SKM-1 (cell line): Measurements from ENCODE around the gene FMN2.

Experiments
- DNase-seq: peaks from one replicate; lab custom pipeline; 2025; ENCODE audit not compliant: unreplicated experiment; lab: John Stamatoyannopoulos, UW

Gene FMN2

DNA sequence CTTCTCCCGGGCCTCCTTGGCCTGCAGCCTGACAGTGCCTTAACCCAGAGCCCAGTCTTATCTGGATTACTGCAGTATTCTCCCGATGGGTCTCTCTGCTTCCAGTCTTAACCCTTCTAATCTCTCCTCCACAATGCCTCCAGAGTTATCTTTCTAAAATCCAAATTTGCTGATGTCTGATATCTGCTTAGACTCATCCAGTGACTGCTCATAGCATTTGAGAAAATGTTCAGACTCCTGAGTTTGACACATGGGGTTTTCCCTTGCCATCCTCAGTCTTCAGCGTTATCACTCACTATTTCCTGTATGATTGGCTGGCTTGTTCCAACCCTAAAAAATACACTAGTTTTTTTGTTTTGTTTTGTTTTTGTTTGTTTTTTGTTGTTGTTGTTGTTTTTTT, 102.0 kb downstream of the FMN2 start:
- DNase-seq, result no peak

GRCh38 chr1:240194120-240194519, 102.4 kb downstream of the FMN2 start:
- no peak for DNase-seq

DNA sequence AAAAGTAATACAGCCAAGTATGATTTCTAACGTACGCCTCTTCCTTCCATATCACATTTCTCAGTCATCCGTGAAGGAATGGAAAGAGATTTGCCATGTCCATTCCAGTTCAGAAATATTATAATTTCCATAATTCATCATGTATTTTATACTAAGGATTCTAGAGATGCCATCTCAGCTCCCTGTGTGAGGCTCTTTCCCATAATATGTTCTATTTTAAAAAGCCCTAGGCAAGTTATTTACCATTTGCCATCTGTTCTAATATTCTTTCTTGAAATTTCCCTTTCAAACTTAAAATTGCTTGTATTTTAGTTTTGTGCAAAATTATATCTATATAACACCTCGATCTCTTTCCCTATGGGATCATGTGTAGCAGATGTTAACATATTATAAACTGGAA, 106.7 kb downstream of the FMN2 start:
- DNase-seq, result no peak

GRCh38 chr1:240199758-240200645, 108.3 kb downstream of the FMN2 start:
- DNase-seq, result no peak

- DNase-seq, result no peak
Observed at GRCh38 chr1:240201931-240202330, 110.2 kb downstream of the FMN2 start.

DNA sequence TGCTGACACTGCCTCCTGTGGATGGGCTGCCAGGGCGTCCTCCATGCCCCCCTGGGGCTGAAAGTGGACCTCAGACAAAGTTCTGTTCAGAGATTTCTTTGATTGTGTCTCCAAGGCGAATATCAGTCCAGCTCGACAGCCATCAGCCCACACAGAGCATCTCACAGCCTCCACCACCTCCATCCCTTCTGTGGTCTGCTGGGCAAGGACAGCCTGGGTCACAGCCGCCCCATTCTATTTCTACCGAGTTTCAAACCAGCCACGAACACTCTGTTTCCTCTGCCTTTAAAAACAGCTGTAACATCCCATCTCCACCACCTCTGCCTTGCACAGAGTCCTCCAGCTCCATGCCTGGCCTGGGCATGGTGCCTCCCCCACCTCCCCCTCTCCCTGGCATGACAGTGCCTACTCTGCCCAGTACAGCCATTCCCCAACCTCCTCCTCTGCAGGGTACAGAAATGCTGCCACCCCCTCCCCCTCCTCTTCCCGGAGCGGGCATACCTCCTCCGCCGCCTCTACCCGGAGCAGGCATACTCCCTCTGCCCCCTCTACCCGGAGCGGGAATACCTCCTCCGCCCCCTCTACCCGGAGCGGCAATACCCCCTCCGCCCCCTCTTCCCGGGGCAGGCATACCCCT, 115.5 kb downstream of the FMN2 start:
- no peak for DNase-seq

GRCh38 chr1:240210026-240210425, 118.3 kb downstream of the FMN2 start:
- no peak for DNase-seq

GRCh38 chr1:240212556-240212955, 120.9 kb downstream of the FMN2 start:
- DNase-seq, result no peak

GRCh38 chr1:240217403-240217802, 125.7 kb downstream of the FMN2 start:
- no peak for DNase-seq

DNA sequence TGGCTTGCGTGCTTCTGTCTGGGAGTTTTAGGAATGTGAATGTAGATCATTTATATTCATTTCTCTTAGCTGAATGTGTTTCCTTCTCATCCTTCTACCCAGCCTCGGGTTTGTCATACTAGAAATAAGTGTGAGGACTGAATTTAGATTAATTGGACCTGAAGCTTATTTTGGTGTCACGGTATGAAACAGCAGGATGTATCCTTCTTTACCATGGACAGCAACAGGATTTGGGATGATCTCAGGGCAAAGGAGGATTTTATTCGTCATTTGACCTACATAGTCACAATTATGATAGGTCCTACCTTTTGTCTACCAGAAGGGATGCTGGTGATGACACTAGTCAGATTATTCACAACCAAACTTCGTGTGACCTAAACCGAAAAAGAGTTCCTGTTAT, 127.4 kb downstream of the FMN2 start:
- no peak for DNase-seq

DNA sequence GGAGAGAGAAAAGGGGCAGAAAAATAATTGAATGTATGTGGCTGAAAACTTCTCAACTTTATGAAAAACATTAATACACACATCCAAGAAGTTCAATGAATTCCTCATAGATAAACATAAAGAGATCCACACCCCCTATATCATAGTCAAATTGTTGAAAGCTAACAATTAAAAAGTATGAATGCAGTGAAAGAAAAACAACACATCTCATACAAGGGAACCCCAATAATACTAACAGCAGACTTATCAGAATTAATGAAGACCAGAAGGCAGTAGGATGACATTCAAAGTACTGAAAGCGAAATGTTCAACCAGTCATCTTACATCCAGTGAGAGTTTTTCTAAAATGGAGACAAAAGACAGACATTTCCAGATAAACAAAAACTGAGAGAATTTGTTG, 134.4 kb downstream of the FMN2 start:
- no peak for DNase-seq

DNA sequence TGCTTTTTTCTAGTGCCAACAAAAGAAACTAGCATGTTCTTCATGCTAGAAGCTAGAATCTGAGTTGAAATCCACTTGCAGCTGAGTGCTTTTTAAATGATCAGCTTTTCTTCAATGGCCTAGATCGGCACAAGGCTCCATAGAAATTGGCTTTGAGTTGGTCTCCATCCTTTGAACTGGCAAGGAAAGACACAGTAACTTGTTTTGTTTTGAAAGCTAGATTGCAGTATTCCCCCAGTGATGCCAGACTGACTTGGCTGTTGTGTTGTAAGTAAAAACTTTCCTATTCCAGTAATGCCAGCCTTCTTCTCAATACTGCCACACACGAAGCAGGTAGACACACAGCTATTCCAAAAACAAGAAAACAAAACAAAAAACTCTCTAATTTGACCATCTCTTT, 139.1 kb downstream of the FMN2 start:
- DNase-seq, result no peak

DNA sequence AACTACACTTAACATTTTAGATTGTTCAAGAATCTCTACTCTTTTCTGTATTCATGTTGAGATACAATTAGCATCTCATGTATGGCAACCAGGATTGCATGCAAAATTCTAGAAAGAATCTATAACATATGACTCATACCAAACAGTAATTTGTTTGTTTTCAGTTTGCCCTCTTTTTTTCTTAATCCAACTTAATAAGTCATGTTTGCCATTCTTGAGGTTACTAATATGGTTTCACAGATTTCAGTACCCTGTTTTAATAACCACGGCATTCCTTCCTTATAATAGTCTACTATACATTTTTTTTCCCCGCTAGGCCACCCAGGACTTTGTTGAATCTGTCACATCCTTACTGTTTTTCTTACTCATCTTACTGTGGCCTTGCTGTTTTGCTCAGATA, 140.8 kb downstream of the FMN2 start:
- no peak for DNase-seq

DNA sequence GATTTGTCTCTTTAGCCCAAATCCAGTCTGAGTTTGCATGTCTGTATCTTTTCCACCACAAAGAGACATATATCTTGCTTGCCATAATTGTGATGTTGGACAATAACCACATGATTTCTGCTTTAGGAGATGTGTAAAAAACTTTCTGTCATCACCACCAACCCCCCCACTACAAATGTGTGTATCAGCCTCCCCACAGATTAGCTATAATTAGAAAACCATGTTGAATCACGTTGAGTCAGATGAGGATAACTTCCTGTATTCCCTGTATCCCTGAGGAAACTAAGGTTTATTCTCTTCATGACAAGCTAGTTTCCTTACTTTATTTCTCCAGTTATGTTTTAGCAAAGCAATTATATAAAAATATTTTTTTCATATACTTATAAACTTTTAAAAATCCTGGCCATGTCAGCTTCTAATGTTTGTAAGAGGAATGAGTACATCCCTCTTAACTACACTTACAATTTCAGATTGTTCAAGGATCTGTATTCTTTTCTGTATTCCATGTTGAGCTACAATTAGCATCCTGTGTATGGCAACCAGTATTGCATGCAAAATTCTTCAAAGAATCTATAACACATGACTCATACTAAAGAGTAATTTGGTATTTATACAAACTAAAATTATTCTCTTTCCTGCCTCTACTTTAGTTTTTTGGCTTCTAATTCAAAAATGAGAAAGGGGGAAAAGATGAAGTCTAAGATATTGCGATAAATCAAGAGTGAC, 143.0 kb downstream of the FMN2 start:
- no peak for DNase-seq

DNA sequence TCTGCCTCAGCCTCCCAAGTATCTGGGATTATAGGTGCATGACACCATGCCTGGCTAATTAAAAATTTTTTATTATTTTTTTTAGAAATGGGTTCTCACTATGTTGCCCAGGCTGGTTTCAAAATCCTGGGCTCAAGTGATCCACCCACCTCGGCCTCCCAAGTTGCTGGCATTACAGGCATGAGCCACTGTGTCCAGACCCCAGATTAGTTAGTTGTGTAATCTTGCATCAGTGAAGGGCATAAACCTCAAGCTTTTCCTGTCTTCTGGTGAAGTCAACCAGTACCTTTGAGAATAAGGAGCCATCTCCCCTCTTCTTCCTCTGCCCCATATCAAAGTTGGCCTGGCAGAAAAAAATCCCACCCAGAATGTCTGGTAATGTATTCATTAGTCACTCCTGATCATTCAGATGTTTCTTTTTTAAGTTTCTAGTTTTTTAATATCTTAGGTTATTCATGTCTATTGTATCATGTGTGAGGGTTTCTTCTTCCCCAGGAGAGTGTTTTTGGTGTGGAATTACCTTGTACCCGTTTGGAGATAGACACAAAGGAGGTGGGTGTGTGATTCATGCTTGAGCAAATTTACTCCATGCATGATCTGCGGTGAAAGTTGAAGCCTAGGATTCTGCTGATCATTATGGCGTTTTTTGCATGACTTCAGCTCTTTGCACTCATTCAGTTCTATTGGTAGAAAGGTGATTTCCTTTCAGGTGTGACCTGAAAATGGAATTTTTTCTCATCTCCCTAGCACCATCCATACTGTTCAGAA, 144.0 kb downstream of the FMN2 start:
- no peak for DNase-seq

GRCh38 chr1:240237305-240237721, 145.6 kb downstream of the FMN2 start:
- DNase-seq, result no peak

- no peak for DNase-seq
Observed at GRCh38 chr1:240239309-240239708, 147.6 kb downstream of the FMN2 start.

DNA sequence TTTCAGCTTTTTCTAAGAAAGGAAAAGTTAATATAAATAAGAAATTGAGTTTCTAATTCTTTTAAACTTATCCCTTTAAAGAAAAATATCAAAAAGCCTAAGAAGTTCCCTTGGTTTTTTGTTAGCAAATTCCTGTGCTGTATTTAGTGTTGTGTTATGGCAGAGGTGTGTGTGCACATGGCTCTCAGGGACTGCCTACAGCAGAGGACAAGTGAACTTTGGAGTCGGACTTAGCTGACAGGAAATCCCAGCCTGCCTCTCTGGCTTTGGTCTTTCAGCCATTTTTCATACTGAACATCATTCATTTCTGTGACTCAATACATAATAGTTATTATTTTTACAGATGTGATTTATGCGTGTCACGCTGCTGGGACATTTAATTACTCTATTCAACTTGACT, 149.6 kb downstream of the FMN2 start:
- no peak for DNase-seq

DNA sequence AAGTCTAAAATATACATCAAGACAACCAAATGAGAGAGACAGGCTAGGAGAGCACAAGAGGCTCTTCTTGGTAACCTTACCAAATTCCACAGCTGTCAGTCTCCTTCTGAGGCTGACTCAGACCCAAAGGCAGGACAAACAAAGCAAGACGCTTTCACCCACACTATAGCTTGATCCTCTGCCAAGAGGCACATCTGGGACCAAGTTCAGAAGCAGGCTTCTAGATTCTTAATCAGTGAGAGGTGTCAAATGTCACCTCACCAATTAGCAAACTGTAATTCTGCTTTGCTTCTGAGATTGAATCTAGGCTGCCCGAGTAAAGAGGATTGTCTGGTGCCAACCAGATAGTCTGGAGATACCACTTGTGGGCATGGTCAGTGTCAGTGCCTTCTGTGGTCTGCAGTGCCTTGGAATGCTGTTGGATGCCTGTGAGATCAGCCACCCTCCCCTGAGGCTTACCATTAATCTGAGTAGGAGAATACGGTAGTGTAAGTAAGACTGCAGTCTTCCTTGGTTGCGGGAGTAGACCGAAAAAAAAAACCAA, 151.0 kb downstream of the FMN2 start:
- DNase-seq, result no peak

DNA sequence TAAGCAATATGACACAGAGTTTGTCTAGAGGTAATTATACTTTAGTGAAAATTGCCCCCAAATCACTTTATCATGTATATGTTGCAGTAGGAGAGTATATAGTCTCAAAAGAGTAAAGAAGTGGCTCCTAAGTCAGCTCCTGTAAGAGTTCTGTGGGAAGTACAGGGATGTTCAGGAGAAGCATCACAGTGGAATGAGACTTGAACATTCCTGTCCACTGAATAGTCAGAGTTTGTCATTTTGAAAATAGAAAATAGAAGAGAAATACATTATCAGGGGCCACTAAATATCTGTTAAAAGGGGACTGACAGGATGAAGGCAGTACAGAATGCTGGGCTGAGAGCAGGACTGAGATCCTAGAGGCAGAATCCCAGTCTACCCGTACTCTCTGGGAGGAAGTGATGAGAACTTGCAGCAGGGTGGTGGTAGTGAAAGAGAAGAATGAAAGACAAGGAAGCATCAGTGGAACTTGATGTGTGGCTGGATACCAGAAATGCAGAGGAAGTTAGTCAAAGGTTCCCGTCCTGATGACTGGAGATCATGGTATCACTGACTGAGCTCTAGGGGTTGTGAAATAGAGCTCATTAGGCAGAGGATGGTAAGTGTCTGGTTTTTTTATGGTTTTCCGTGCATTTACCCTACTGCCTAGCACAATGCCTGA, 153.4 kb downstream of the FMN2 start:
- no peak for DNase-seq
